ENCODE results near the gene ANKS1B. TPM values are rescaled to one million over a fixed set of nuclear protein-coding genes. Genes with fewer than 3 reads are reported as not detected.
A peak's percentile ranks its signal among the peaks of the same experiment; 100 is the strongest.

ANKS1B gene
- total and polyA plus RNA-seq, 11 donors, result 0.62 to 5.8 (median 1.8) TPM

- Histone ChIP-seq H3K27ac (no peak overlapping the region), H3K4me3 (no peak overlapping the region), H3K36me3 (no peaks in the 10 kb centered on the region), H3K4me1 (no peaks in the 10 kb centered on the region), H3K9me3 (peaks cover 0 to 12% (median 6%) of the 10 kb centered on the region in 12 donors), H3K27me3 (no peaks in the 10 kb centered on the region)
- 58 to 76% (median 67%) methylated on average over 1 of the region's 1 CpG for WGBS, 4 donors
- no peak for ATAC-seq
- TF ChIP-seq POLR2A (IDR thresholded peaks at IDR 0.05) (no peak), CTCF (IDR thresholded peaks at IDR 0.05) (no peak)
- intact Hi-C loops (cut with DNase I), result no loop called here
- no peak for DNase-seq
Measured at GRCh38 chr12:99670635-99671034, 314.1 kb downstream of the ANKS1B start.

GRCh38 chr12:99658671-99659349, 325.9 kb downstream of the ANKS1B start:
- WGBS, 4 donors, result 69 to 86% (median 80%) methylated on average over 1 of the region's 1 CpG
- Histone ChIP-seq H3K4me3 (no peak overlapping the region), H3K27me3 (no peaks in the 10 kb centered on the region), H3K27ac (no peak overlapping the region), H3K9me3 (peaks cover 0 to 10% (median 0%) of the 10 kb centered on the region in 12 donors), H3K4me1 (no peaks in the 10 kb centered on the region), H3K36me3 (no peaks in the 10 kb centered on the region)
- no peak for ATAC-seq
- DNase-seq, result no peak
- intact Hi-C loops (cut with DNase I), result loop anchor here in 2 of 10 donors (5.0 to 10.0 kb wide), 2 partner anchors 614 to 617 kb away; no protein-coding TSS in a partner anchor
- TF ChIP-seq POLR2A (IDR thresholded peaks at IDR 0.05) (no peak), CTCF (IDR thresholded peaks at IDR 0.05) (peak in 5 of 12 donors; percentile 20 to 32 (median 29))

GRCh38 chr12:99649551-99649950, 335.2 kb downstream of the ANKS1B start:
- no peak for DNase-seq
- no peak for ATAC-seq
- TF ChIP-seq CTCF (IDR thresholded peaks at IDR 0.05) (no peak), POLR2A (IDR thresholded peaks at IDR 0.05) (no peak)
- Histone ChIP-seq H3K27ac (no peak overlapping the region), H3K4me1 (no peaks in the 10 kb centered on the region), H3K36me3 (no peaks in the 10 kb centered on the region), H3K9me3 (no peaks in the 10 kb centered on the region), H3K4me3 (no peak overlapping the region), H3K27me3 (no peaks in the 10 kb centered on the region)
- 17 to 23% (median 19%) methylated on average over 1 of the region's 1 CpG for WGBS, 4 donors
- intact Hi-C loops (cut with DNase I), result no loop called here

GRCh38 chr12:99648183-99648582, 336.6 kb downstream of the ANKS1B start:
- no peak for TF ChIP-seq CTCF (IDR thresholded peaks at IDR 0.05)
- no peak for TF ChIP-seq POLR2A (IDR thresholded peaks at IDR 0.05)
- ATAC-seq (no peak), DNase-seq (no peak)
- Histone ChIP-seq H3K4me1 (no peaks in the 10 kb centered on the region), H3K27ac (no peak overlapping the region), H3K36me3 (no peaks in the 10 kb centered on the region), H3K4me3 (no peak overlapping the region), H3K9me3 (peaks cover 0 to 6% (median 0%) of the 10 kb centered on the region in 12 donors), H3K27me3 (no peaks in the 10 kb centered on the region)
- intact Hi-C loops (cut with DNase I), result no loop called here
- WGBS, 4 donors, result 82 to 92% (median 91%) methylated on average over 14 of the region's 14 CpGs
